Activated CD4-positive, alpha-beta T cell treated with anti-CD3 and anti-CD28 coated beads, Interleukin-2, amount 10 ng/mL, durations not matched to agents 7 days and 5 days (primary cell): ENCODE data around the gene ZNF266. TPM values are rescaled to one million over a fixed set of nuclear protein-coding genes. Genes with fewer than 3 reads are reported as not detected.
A peak's percentile ranks its signal among the peaks of the same experiment; 100 is the strongest.

Experiments used
- CTCF ChIA-PET: fragments of 350-600 bp; sonication (Branson Sonifier 250); formaldehyde crosslinking; loops from one replicate; lab custom pipeline; 2021; ENCODE audit warnings: antibody characterized with exemption; lab: Charles Lee
- POLR2A ChIA-PET: fragments of 350-600 bp; sonication (Branson Sonifier 250); formaldehyde crosslinking; loops from one replicate; lab custom pipeline; 2021; ENCODE audit warnings: antibody characterized with exemption; lab: Charles Lee
- DNase-seq: peaks from one replicate; pipeline ENCODE4 v3.0.0-alpha.2; 2020
- H3K27ac Mint-ChIP-seq: one replicate; pipeline ENCODE4 v1.8.0; 2021; ENCODE audit warnings: mild to moderate bottlenecking, moderate library complexity, mixed read lengths
- H3K27me3 Mint-ChIP-seq: one replicate; pipeline ENCODE4 v1.8.0; 2021; ENCODE audit warnings: mixed read lengths
- H3K36me3 Mint-ChIP-seq: one replicate; pipeline ENCODE4 v1.8.0; 2021; ENCODE audit warnings: low read depth, mixed read lengths
- H3K4me1 Mint-ChIP-seq: one replicate; pipeline ENCODE4 v1.8.0; 2021; ENCODE audit warnings: mixed read lengths
- H3K4me3 Mint-ChIP-seq: one replicate; pipeline ENCODE4 v1.8.0; 2021; ENCODE audit warnings: mild to moderate bottlenecking, moderate library complexity, mixed read lengths
- H3K9me3 Mint-ChIP-seq: one replicate; pipeline ENCODE4 v1.8.0; 2021; ENCODE audit warnings: mixed read lengths
- total RNA-seq, 2 experiments: library from RNA; stranded (reverse); gene quantifications; one replicate each; pipeline ENCODE4 v1.2.3, GENCODE V29; 2021

ZNF266 gene
- total RNA-seq: 10 to 100 TPM; 29.4 to 31.7 TPM

- ChIA-PET CTCF (interaction anchor here (0.6 to 1.4 kb wide), 8 partner anchors 9 to 346 kb away, joined by 3 to 4 read pairs (median 3); no protein-coding TSS in a partner anchor), POLR2A (interaction anchor here (1.2 kb wide), 1 partner anchor 8 kb away, joined by 3 read pairs; no protein-coding TSS in a partner anchor)
- Mint-ChIP-seq H3K27me3 (no peaks in the 10 kb centered on the region), H3K27ac (peak within 1 kb of the TSS; percentile 98), H3K4me3 (peak within 1 kb of the TSS; percentile 94), H3K9me3 (peaks cover 15% of the 10 kb centered on the region), H3K4me1 (peaks cover 27% of the 10 kb centered on the region), H3K36me3 (peaks cover 47% of the 10 kb centered on the region)
- DNase-seq: peak; percentile 95
These were observed at the start of gene ZNF266 for GRCh38 chr19:9435279-9436268. TSS of gene ZNF266 (minus strand) at chr19:9435573. CDS start at chr19:9420089, 15,484 bp downstream.

GRCh38 chr19:9485140-9485539 is 49.8 kb upstream of the ZNF266 start:
- Mint-ChIP-seq H3K4me1 (no peaks in the 10 kb centered on the region), H3K36me3 (peaks cover 3% of the 10 kb centered on the region), H3K9me3 (peaks cover 45% of the 10 kb centered on the region), H3K4me3 (no peak overlapping the region), H3K27ac (no peak overlapping the region), H3K27me3 (no peaks in the 10 kb centered on the region)
- no peak for DNase-seq
- CTCF ChIA-PET: no interaction called here
- POLR2A ChIA-PET: no interaction called here

- Mint-ChIP-seq H3K4me3 (no peak overlapping the region), H3K9me3 (peaks cover 37% of the 10 kb centered on the region), H3K4me1 (no peaks in the 10 kb centered on the region), H3K36me3 (no peaks in the 10 kb centered on the region), H3K27ac (no peak overlapping the region), H3K27me3 (no peaks in the 10 kb centered on the region)
- DNase-seq: no peak
- ChIA-PET POLR2A (no interaction called here), CTCF (no interaction called here)
These were observed 39.6 kb upstream of the ZNF266 start for GRCh38 chr19:9474975-9475374.

GRCh38 chr19:9467161-9467560 is 31.8 kb upstream of the ZNF266 start:
- no peaks in the 10 kb centered on the region for H3K27me3 Mint-ChIP-seq
- ChIA-PET POLR2A (no interaction called here), CTCF (no interaction called here)
- no peak overlapping the region for H3K4me3 Mint-ChIP-seq
- DNase-seq: no peak
- H3K27ac Mint-ChIP-seq: no peak overlapping the region
- H3K4me1 Mint-ChIP-seq: no peaks in the 10 kb centered on the region
- peaks cover 57% of the 10 kb centered on the region for H3K9me3 Mint-ChIP-seq
- no peaks in the 10 kb centered on the region for H3K36me3 Mint-ChIP-seq

- Mint-ChIP-seq H3K27me3 (no peaks in the 10 kb centered on the region), H3K4me3 (no peak overlapping the region), H3K27ac (no peak overlapping the region), H3K36me3 (peaks cover 3% of the 10 kb centered on the region), H3K9me3 (peaks cover 54% of the 10 kb centered on the region), H3K4me1 (no peaks in the 10 kb centered on the region)
- ChIA-PET POLR2A (no interaction called here), CTCF (no interaction called here)
- DNase-seq: no peak
These were observed 26.6 kb upstream of the ZNF266 start for GRCh38 chr19:9461938-9462337.

GRCh38 chr19:9456018-9456689 is 20.8 kb upstream of the ZNF266 start:
- H3K4me1 Mint-ChIP-seq: no peaks in the 10 kb centered on the region
- H3K9me3 Mint-ChIP-seq: peaks cover 68% of the 10 kb centered on the region
- ChIA-PET POLR2A (no interaction called here), CTCF (interaction anchor here (1.3 kb wide), 1 partner anchor 10 kb away, joined by 3 read pairs; no protein-coding TSS in a partner anchor)
- H3K27ac Mint-ChIP-seq: no peak overlapping the region
- H3K36me3 Mint-ChIP-seq: no peaks in the 10 kb centered on the region
- H3K27me3 Mint-ChIP-seq: no peaks in the 10 kb centered on the region
- DNase-seq: no peak
- H3K4me3 Mint-ChIP-seq: no peak overlapping the region

- ChIA-PET POLR2A (no interaction called here), CTCF (no interaction called here)
- Mint-ChIP-seq H3K9me3 (peaks cover 67% of the 10 kb centered on the region), H3K36me3 (no peaks in the 10 kb centered on the region), H3K27ac (no peak overlapping the region), H3K4me1 (no peaks in the 10 kb centered on the region), H3K4me3 (no peak overlapping the region), H3K27me3 (no peaks in the 10 kb centered on the region)
- DNase-seq: no peak
These were observed 18.6 kb upstream of the ZNF266 start for GRCh38 chr19:9453953-9454352.

- no peak overlapping the region for H3K4me3 Mint-ChIP-seq
- CTCF ChIA-PET: interaction anchor here (1.1 to 1.4 kb wide), 2 partner anchors 10 kb away, joined by 3 read pairs; partner anchors contain the start of gene ZNF266
- H3K27me3 Mint-ChIP-seq: no peaks in the 10 kb centered on the region
- peaks cover 16% of the 10 kb centered on the region for H3K36me3 Mint-ChIP-seq
- POLR2A ChIA-PET: no interaction called here
- peaks cover 47% of the 10 kb centered on the region for H3K9me3 Mint-ChIP-seq
- no peaks in the 10 kb centered on the region for H3K4me1 Mint-ChIP-seq
- no peak for DNase-seq
- no peak overlapping the region for H3K27ac Mint-ChIP-seq
These were observed 9.7 kb upstream of the ZNF266 start for GRCh38 chr19:9445037-9445436.

- Mint-ChIP-seq H3K27me3 (no peaks in the 10 kb centered on the region), H3K4me1 (peaks cover 26% of the 10 kb centered on the region), H3K4me3 (peak overlapping the region; percentile 94), H3K27ac (peak overlapping the region; percentile 98), H3K36me3 (peaks cover 40% of the 10 kb centered on the region), H3K9me3 (peaks cover 15% of the 10 kb centered on the region)
- CTCF ChIA-PET: interaction anchor here (0.6 to 0.9 kb wide), 2 partner anchors 126 to 184 kb away, joined by 3 to 4 read pairs; no protein-coding TSS in a partner anchor
- POLR2A ChIA-PET: interaction anchor here (1.2 kb wide), 1 partner anchor 8 kb away, joined by 3 read pairs; no protein-coding TSS in a partner anchor
- no peak for DNase-seq
These were observed 985 bp upstream of the ZNF266 start for GRCh38 chr19:9436358-9436757.

- Mint-ChIP-seq H3K36me3 (peaks cover 73% of the 10 kb centered on the region), H3K27me3 (no peaks in the 10 kb centered on the region), H3K4me3 (no peak overlapping the region), H3K9me3 (peaks cover 20% of the 10 kb centered on the region), H3K4me1 (peaks cover 24% of the 10 kb centered on the region), H3K27ac (no peak overlapping the region)
- ChIA-PET POLR2A (no interaction called here), CTCF (interaction anchor here (0.6 to 0.7 kb wide), 2 partner anchors 9 to 982 kb away, joined by 3 read pairs; no protein-coding TSS in a partner anchor)
- peak; percentile 39 for DNase-seq
These were observed 3.9 kb downstream of the ZNF266 start for GRCh38 chr19:9431475-9431874.

GRCh38 chr19:9430444-9430843 is 4.9 kb downstream of the ZNF266 start:
- DNase-seq: no peak
- H3K27me3 Mint-ChIP-seq: no peaks in the 10 kb centered on the region
- ChIA-PET CTCF (no interaction called here), POLR2A (no interaction called here)
- no peak overlapping the region for H3K27ac Mint-ChIP-seq
- H3K4me1 Mint-ChIP-seq: peaks cover 16% of the 10 kb centered on the region
- H3K9me3 Mint-ChIP-seq: peaks cover 25% of the 10 kb centered on the region
- H3K4me3 Mint-ChIP-seq: no peak overlapping the region
- peaks cover 79% of the 10 kb centered on the region for H3K36me3 Mint-ChIP-seq

GRCh38 chr19:9427941-9428340 is 7.4 kb downstream of the ZNF266 start:
- peaks cover 91% of the 10 kb centered on the region for H3K36me3 Mint-ChIP-seq
- H3K27ac Mint-ChIP-seq: no peak overlapping the region
- H3K4me1 Mint-ChIP-seq: peaks cover 6% of the 10 kb centered on the region
- CTCF ChIA-PET: interaction anchor here (0.5 kb wide), 1 partner anchor 810 kb away, joined by 4 read pairs; no protein-coding TSS in a partner anchor
- H3K27me3 Mint-ChIP-seq: no peaks in the 10 kb centered on the region
- no peak for DNase-seq
- H3K9me3 Mint-ChIP-seq: peaks cover 37% of the 10 kb centered on the region
- POLR2A ChIA-PET: no interaction called here
- no peak overlapping the region for H3K4me3 Mint-ChIP-seq
